ENCODE data around the gene LPIN1.
"Not testable (repeated sequence)": the region's sequence is repeated elsewhere in the genome, so short reads cannot be mapped to it uniquely, and the experiment has no call there.

The LPIN1 gene

DNA sequence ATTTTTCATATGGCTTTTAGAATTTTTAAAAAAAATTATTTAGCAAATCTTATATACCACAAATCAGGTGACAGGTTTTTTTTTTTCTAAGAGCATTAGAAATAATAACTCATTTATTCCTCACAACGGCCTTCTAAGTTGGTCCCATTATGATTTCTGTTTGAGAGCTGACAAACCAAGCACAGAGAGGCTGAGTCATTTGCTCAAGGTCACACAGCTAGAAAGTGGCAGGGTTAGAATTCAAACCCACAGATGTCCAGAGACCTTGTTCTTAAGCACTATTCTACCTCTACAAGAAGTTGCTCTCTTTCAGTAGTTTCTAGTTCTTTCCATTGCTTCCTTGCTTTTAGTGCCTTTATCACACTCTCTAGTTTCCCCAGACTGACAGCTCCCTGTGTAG is 28.8 kb upstream of the LPIN1 start:
- DNase-seq = no peak

- DNase-seq = no peak
These were observed 27.8 kb upstream of the LPIN1 start for GRCh38 chr2:11718606-11719005.

DNA sequence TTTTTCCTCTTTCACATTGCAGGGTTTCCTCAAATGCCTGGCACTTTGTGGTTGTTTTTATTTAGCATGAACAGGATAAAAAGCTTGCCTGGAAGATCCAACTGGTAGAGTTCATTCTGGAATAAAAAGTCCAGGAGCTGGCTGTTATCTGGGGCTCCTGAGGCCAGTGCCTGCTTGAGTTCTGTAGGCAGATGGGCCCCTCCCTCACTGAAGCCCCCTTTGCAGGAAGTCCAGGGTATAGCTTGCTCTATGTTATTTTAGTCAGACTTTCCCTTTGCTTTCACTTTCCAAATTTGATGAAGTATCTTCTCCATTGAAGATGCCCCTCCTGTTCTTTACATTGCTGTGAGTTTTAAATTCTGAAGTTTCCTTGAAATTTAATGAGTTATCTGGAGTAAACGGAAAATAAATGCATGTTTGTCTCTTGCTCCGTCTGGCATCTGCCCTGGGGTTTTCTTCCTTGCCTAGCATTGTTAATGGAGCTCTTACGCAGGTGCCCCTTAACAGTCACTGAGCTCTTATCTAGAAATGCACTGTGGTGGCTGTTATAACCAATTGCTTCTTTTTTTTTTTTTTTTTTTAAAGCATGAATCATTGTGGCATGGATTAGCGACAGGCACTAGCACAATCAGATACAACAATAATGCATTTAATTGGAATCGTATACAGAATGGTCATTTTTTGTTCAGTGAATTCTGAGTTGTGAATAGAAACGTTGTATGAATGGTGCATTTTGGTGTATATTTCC is 27.0 kb upstream of the LPIN1 start:
- DNase-seq = no peak

GRCh38 chr2:11720752-11721151 is 25.7 kb upstream of the LPIN1 start:
- no peak for DNase-seq

- no peak for DNase-seq
These were observed 24.0 kb upstream of the LPIN1 start for GRCh38 chr2:11722292-11723060.

- DNase-seq = no peak
These were observed 23.4 kb upstream of the LPIN1 start for GRCh38 chr2:11723061-11723371.

DNA sequence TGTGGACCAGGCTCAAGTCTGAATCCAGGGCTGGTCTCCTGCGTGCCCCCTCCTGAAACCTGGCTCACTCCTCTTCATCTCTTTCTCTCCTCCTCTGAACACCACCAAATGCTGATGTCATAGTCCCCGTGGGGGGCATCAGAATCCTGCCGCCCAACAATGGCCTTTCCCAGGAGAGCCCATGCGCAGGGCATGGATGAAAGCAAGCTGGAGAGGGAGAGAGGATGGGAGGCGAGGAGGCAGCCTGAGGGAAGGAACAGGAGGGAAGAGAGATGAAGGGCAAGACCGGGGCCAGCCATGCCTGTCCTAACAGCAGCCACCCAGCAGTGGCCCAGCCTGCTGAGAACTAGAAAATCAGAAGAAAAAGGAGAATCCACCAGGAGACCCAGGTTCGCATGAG is 22.3 kb upstream of the LPIN1 start:
- no peak for DNase-seq

DNA sequence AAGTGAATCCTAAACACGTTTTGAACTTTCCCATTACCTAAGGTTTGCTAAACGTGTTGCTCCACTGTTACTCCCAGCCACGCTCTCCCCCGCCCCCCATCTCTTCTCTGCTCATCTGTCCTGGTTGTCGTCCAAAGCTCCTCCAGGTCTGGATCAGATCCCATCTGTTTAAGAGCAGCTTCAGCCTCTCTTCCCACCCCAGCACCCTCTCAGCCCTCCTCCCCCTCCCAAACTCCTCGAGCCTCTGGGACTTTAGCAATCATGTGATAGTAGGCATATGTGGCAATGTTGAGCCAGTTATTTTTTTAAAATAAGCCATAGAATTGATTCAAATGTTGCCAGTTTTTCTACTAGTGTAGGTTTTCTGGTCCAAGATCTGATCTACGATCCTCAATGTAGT is 20.0 kb upstream of the LPIN1 start:
- DNase-seq = no peak

- DNase-seq = no peak
These were observed 16.8 kb upstream of the LPIN1 start for GRCh38 chr2:11729362-11730212.

DNA sequence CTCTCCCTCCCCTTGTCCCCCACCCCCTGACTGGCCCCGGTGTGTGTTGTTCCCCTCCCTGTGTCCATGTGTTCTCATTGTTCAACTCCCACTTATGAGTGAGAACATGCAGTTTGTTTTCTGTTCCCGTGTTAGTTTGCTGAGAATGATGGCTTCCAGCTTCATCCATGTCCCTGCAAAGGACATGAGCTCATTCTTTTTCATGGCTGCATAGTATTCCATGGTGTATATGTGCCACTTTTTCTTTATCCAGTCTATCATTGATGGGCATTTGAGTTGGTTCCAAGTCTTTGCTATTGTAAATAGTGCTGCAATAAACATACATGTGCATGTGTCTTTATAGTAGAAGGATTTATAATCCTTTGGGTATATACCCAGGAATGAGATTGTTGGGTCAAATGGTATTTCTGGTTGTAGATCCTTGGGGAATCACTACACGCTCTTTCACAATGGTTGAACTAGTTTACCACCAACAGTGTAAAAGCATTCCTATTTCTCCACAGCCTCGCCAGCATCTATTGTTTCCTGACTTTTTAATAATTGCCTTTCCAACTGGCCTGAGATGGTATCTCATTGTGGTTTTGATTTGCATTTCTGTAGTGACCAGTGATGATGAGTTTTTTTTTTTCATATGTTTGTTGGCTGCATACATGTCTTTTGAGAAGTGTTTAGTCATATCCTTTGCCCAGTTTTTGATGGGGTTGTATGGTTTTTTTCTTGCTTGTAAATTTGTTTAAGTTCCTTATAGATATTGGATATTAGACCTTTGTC is 15.0 kb upstream of the LPIN1 start:
- not testable (repeated sequence) for DNase-seq

DNA sequence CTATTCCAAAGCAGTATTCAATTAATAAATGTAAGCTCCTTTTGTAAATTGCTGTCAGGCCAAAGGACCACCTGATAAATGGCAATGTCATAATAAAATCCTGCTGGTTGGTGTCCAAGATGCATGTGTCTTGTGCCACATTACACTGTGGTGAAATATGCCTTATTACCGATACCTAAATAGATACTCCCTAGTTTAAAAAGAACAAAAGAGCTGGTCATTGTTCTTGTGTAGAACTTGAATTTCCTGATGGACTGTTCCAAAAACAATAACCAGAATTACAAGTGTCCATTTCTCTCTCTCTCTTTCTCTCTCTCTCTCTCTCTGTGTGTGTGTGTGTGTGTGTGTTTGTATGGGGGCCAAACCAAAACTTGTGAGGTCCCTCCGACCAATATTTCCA is 13.8 kb upstream of the LPIN1 start:
- no peak for DNase-seq

GRCh38 chr2:11737852-11738251 is 8.6 kb upstream of the LPIN1 start:
- not testable (repeated sequence) for DNase-seq

GRCh38 chr2:11738589-11739436 is 7.6 kb upstream of the LPIN1 start:
- DNase-seq = no peak

DNA sequence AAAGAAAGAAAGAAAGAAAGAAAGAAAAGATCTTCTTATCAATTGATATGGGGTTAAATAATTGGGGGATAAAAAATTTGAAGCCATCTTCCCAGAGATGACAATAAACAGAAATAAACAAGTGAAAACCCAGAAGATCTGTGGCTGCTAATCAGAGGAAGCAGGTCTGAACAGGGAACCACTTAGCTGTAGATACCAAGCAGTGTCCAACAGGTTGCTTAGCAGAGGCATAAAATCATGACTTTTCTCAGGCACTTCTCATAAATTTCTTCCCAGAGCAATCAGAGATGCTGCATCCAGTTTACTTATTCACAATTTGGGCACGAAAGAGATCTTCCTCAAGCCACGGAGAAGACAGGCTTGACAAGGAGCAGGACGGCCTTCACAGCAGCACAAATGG is 5.7 kb upstream of the LPIN1 start:
- no peak for DNase-seq

DNA sequence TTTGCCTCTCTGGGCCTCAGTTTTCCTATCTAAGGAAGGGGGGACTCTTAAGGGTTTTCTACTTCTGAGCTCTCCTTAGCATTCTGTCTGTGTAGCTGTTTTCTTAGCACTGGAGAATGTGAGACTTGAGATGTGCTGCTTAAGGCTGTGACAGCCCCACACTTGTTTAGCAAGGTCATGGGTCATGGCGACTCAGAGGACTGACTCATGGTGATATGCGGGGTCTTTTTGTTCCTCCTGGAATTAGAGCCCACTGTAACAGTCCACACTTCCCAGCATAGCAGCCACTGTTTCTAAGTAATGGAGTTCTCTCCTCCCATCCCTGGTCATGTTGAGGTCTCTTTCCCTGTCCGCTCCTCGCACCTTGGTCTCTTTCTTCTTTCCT is 4.1 kb upstream of the LPIN1 start:
- no peak for DNase-seq

DNA sequence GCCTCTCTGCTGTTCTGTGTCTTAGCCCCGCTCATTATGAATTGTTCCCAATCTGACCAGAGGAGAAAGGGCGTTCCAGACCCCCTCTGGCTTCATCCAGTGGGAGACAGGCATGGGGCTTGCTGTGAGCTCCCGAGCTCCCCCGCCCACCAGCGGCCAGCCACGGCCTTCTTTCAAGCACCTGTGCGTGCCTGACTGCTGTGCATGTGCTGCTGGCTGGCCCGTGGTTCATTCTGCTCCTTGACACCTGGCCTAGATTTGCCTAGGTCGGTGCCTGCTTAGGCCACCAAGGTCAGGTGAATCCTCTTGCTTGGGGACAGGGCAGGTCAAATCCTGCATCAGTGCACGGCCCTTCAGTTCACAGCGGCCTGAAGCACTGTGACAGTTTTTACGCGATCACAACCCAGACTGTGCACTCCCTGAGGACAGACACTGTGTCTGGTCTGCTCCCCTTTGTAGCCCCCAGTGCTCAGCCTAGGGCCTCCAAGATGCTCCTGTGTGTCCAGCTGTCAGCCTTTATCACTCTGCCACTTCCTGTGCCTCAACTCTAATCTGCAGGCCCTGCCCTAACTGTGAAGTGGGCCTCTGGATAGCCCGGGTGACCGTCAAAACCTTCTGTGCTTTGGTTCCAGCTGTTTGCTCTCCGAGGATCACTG is 3.6 kb upstream of the LPIN1 start:
- DNase-seq = no peak

DNA sequence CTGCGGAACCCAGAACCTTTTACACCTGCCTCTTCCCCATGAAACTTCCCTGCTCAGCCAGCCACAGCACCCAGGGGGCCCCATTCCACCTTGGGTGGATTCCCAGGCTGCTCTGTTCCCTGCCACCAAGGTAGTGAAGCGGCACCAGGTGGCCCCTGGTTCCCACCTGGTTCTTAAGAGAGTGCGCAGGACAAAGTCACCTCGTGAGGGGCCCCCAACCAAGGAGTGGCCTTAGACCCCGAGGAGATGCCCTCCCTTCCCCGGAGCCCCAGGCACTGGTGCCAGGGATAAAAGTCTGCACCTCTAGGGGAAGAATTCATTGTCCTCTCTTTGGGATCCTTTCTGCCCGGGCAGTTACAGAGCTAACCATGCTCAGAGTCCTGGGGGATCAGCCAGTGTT is 3.1 kb upstream of the LPIN1 start:
- DNase-seq = no peak

DNA sequence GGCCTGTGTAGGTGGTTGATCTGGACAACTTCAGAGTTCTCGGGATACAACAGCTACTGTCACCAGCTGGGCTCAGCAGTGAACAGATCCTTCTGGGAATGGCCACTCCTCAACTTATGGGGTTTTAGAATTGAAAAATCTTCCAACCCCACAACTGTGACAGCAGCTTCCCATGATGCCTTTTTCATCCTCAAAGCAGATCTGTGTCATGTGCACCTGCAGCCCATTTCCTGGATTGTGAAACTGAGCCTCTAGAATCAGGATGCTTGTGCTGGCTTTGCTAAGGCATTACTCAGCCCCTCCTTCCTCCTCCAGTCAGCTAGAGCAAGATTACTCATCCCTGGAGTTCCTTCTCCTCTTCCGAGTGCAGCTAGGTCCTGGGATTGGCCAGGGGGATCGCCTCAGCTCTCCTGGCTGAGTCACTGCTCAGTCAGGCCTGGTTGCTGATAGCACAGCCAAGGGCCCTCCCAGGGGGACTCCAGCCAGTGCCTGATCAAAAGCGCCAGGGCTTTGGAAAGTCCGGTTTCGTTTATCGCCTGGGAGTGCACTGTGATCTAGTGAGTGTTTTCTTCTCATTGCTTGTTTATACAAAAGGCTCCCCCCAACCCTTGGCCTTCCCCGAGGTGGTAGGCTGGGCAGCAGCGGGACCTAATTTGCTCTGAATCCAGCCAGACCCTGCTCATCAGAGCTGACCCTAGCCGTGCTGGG is 2.4 kb upstream of the LPIN1 start:
- peak; percentile 43 to 55 (median 45) for DNase-seq

DNA sequence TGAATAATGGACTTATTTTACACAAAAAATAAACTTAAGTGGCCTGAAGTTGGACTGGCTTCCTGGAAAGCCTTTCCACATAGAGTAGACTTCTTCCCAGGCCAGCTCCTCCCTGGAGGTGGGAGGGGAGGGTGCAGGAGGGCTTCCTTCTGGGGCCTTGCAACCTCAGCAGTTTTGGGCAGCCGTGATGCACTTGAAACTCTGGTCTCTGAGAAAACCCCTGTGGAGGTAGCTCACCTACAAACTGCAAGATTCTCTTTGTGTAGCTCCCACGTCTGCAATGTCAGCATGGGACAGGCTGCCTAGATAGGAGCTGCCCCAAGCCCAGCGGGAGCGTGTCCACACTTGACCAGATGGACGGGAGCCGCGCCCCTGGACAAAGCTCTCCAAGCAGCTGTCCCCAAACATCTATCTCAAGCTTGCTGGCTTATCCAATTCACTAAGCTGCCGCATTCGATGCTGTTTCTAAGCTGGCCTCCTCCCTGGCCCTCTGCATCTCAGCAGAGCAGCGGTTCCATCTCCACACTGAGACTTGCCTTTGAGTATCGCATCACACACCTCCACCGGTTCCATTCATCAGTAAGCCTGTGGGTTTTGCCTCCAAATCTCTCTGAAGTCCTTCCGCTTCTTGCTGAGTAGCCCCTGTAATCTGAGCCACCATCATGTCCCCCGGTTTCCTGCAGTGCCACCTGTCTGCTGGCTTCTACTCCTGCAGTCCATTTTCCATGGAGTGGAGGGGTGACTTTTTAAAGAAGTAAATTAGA is 1.6 kb upstream of the LPIN1 start:
- DNase-seq = no peak
